HepG2 (cell line): Measurements from ENCODE around the gene MYRIP. TPM values are rescaled to one million over a fixed set of nuclear protein-coding genes. Genes with fewer than 3 reads are reported as not detected.

Source experiments
- ATAC-seq: fragments of 200-7000 bp; cut with Tn5 transposase; 3 replicates; pipeline ENCODE4 v1.9.1; 2020; ENCODE audit warnings: mild to moderate bottlenecking, moderate library complexity
- BruUV-seq: library from RNA; stranded (reverse); fragments of 400-500 nt; replicated peaks from 2 replicates; lab custom pipeline; 2021; lab: Mats Ljungman, UMichigan
- CTCF ChIA-PET: fragments of 300-600 bp; formaldehyde crosslinking; extraction: SDS; loops from one replicate; lab custom pipeline; 2021; ENCODE audit warnings: low total read pairs, inconsistent platforms, low intra/inter-chr PET ratio; lab: Yijun Ruan, JAX
- POLR2A ChIA-PET: fragments of 350-600 bp; sonication (Branson Sonifier 250); formaldehyde crosslinking; loops from one replicate; lab custom pipeline; 2020; ENCODE audit warnings: antibody characterized with exemption, inconsistent platforms; lab: Yijun Ruan, JAX
- DNase-seq: peaks from one replicate; pipeline ENCODE4 v3.0.0-alpha.2; 2015; ENCODE audit warnings: low spot score
- FAIRE-seq: peaks from 3 replicates; lab custom pipeline; 2011; peaks lifted over from hg19 to GRCh38; lab: Jason Lieb, UNC
- H2AFZ ChIP-seq: one replicate; pipeline ENCODE4 v1.6.1; 2011; ENCODE audit warnings: low read length, inconsistent platforms
- H3K27ac ChIP-seq: fragments of 300-600 bp; 3 replicates; pipeline ENCODE4 v1.8.0; 2011; ENCODE audit warnings: mixed run types, mild to moderate bottlenecking, mixed read lengths, low read length, inconsistent platforms; ENCODE audit not compliant: insufficient read depth; ENCODE audit errors: extremely low read length
- H3K27me3 ChIP-seq, 2 experiments: fragments of 200-600 bp in 1 of 2; 2 replicates in 1 of 2; 3 replicates in 1 of 2; pipeline versions ENCODE4 v1.6.0 to v1.8.0; 2011; ENCODE audit warnings: low read length in 2 of 2, mild to moderate bottlenecking in 2 of 2, moderate library complexity in 2 of 2, inconsistent platforms in 1 of 2; ENCODE audit not compliant: insufficient read depth in 2 of 2, control insufficient read depth in 1 of 2
- H3K36me3 ChIP-seq, 2 experiments: fragments of 200-600 bp in 1 of 2; replicated peaks in 1 of 2; 2 replicates in 1 of 2; 3 replicates in 1 of 2; pipeline versions ENCODE4 v1.5.1 to v1.8.0; 2011; ENCODE audit warnings: low read length in 2 of 2, inconsistent platforms in 1 of 2; ENCODE audit not compliant: insufficient read depth in 2 of 2, control insufficient read depth in 1 of 2
- H3K4me1 ChIP-seq: 2 replicates; pipeline ENCODE4 v1.5.1; 2012; ENCODE audit warnings: low read length, inconsistent platforms; ENCODE audit not compliant: insufficient read depth
- H3K4me2 ChIP-seq: 2 replicates; pipeline ENCODE4 v1.6.0; 2011; ENCODE audit warnings: low read depth, low read length, inconsistent platforms
- H3K4me3 ChIP-seq, 3 experiments: fragments of 200-600 bp in 1 of 3; sonication (generic), shearing (Covaris generic) in 1 of 3; replicated peaks in 1 of 3; 2 replicates each; pipeline ENCODE4 v1.5.1; 2011 to 2016; ENCODE audit warnings: low read length in 3 of 3, inconsistent platforms in 2 of 3, low read depth in 2 of 3, mild to moderate bottlenecking in 2 of 3, control low read depth in 1 of 3, mixed read lengths in 1 of 3; ENCODE audit not compliant: insufficient read depth in 1 of 3
- H3K79me2 ChIP-seq: one replicate; pipeline ENCODE4 v1.6.1; 2011; ENCODE audit warnings: low read length, inconsistent platforms; ENCODE audit not compliant: insufficient read depth
- H3K9ac ChIP-seq: 2 replicates; pipeline ENCODE4 v1.6.0; 2011; ENCODE audit warnings: mild to moderate bottlenecking, low read depth, low read length, inconsistent platforms; ENCODE audit not compliant: insufficient read depth
- H3K9me3 ChIP-seq: 2 replicates; pipeline ENCODE4 v1.5.1; 2012; ENCODE audit warnings: mild to moderate bottlenecking, low read length
- H4K20me1 ChIP-seq: 2 replicates; pipeline ENCODE4 v1.6.0; 2011; ENCODE audit warnings: inconsistent platforms, mild to moderate bottlenecking, low read length, moderate library complexity; ENCODE audit not compliant: insufficient read depth
- ATF7-NPFF ChIP-seq: sonication (generic); formaldehyde crosslinking; IDR thresholded peaks from 2 replicates; pipeline ENCODE4 v1.8.1; 2023; ENCODE audit warnings: mild to moderate bottlenecking, low read depth, missing genetic modification reagents, moderate library complexity
- HINFP ChIP-seq: sonication (generic); formaldehyde crosslinking; IDR thresholded peaks from 2 replicates; pipeline ENCODE4 v1.4.0; 2020; ENCODE audit warnings: low read depth, mild to moderate bottlenecking, missing genetic modification reagents
- HIVEP1 ChIP-seq: sonication (generic); formaldehyde crosslinking; IDR thresholded peaks from 2 replicates; pipeline ENCODE4 v1.4.0; 2020; ENCODE audit warnings: mild to moderate bottlenecking, missing genetic modification reagents
- HNF4A ChIP-seq: sonication (generic); formaldehyde crosslinking; IDR thresholded peaks from 2 replicates; pipeline ENCODE4 v1.4.0; 2020; ENCODE audit warnings: missing genetic modification reagents
- MAFF ChIP-seq: IDR thresholded peaks from 2 replicates; pipeline ENCODE4 v1.6.1; 2011; ENCODE audit warnings: low read depth, low read length, improper control_type of control experiment
- MAFK ChIP-seq, 2 experiments: IDR thresholded peaks in 1 of 2; conservative IDR thresholded peaks in 1 of 2; 2 replicates each; pipeline ENCODE4 v1.6.1; 2011; ENCODE audit warnings: improper control_type of control experiment in 2 of 2, low read length in 2 of 2
- POLR2AphosphoS5 ChIP-seq: IDR thresholded peaks from 2 replicates; pipeline ENCODE4 v1.6.1; 2012; ENCODE audit warnings: low read depth, low read length
- SYNCRIP ChIP-seq: fragments of 200-400 bp; formaldehyde crosslinking; IDR thresholded peaks from 2 replicates; pipeline ENCODE4 v1.6.1; 2018; ENCODE audit warnings: mild to moderate bottlenecking, low read depth, low read length; ENCODE audit not compliant: insufficient read depth
- TOPORS ChIP-seq: sonication (generic); formaldehyde crosslinking; IDR thresholded peaks from 2 replicates; pipeline ENCODE4 v1.8.0; 2023; ENCODE audit warnings: mild to moderate bottlenecking, missing genetic modification reagents
- ZNF430 ChIP-seq: sonication (generic); formaldehyde crosslinking; IDR thresholded peaks from 2 replicates; pipeline ENCODE4 v1.9.0; 2021; ENCODE audit warnings: mild to moderate bottlenecking, missing genetic modification reagents
- ZNF44 ChIP-seq: sonication (generic); formaldehyde crosslinking; IDR thresholded peaks from 2 replicates; pipeline ENCODE4 v1.5.1; 2020; ENCODE audit warnings: mild to moderate bottlenecking, missing genetic modification reagents
- ZNF563 ChIP-seq: sonication (generic); formaldehyde crosslinking; IDR thresholded peaks from 2 replicates; pipeline ENCODE4 v1.8.0; 2022; ENCODE audit warnings: mild to moderate bottlenecking, moderate library complexity, missing genetic modification reagents
- ZNF644 ChIP-seq: IDR thresholded peaks from 2 replicates; pipeline ENCODE4 v1.6.1; 2016; ENCODE audit warnings: low read depth
- ZNF883 ChIP-seq: sonication (generic); formaldehyde crosslinking; IDR thresholded peaks from 2 replicates; pipeline ENCODE4 v1.5.1; 2020; ENCODE audit warnings: mild to moderate bottlenecking, missing genetic modification reagents; ENCODE audit errors: not compliant biosample characterization
- WGBS: methylation state at CpG from one replicate; pipeline ENCODE4 v1.1.6; 2017; ENCODE audit warnings: low lambda C conversion rate; 5-methylcytosine and 5-hydroxymethylcytosine counted together
- in situ Hi-C: cut with HindIII; loops from 2 replicates; pipeline ENCODE4 v1.10.0; 2017; ENCODE audit warnings: low pct_unique_long_range_greater_than_20kb; ENCODE audit not compliant: extremely low pct_ligation_motif_present
- intact Hi-C: fragments of 100-400 bp; cut with micrococcal nuclease; formaldehyde crosslinking; loops from one replicate; pipeline ENCODE4 v1.10.0; 2022; ENCODE audit not compliant: unreplicated experiment
- polyA plus RNA-seq, 8 experiments: library from polyadenylated mRNA; depleted of rRNA in 3 of 8; stranded (reverse) in 7 of 8; unstranded in 1 of 8; fragments of >200 nt; fragmentation: Illumina TruSeq in 4 of 8; extraction: Trizol in 4 of 8; gene quantifications; 2 replicates each; pipeline versions ENCODE4 v1.2.1 to v1.2.3, GENCODE V29; 2011 to 2016; ENCODE audit warnings: low read depth in 4 of 8, missing spikeins in 1 of 8, mixed read lengths in 1 of 8; ENCODE audit not compliant: insufficient read depth in 1 of 8
- total RNA-seq, 5 experiments: library from RNA; depleted of rRNA; stranded (reverse); fragments of >200 nt; fragmentation: Illumina TruSeq; extraction: Trizol; gene quantifications; 2 replicates each; pipeline ENCODE4 v1.2.3, GENCODE V29; 2016; ENCODE audit warnings: low read depth in 1 of 5
- TF ChIP-seq, protein P1 (sequence below): sonication (generic); formaldehyde crosslinking; IDR thresholded peaks from 2 replicates; pipeline ENCODE4 v1.4.0; 2020; ENCODE audit warnings: missing genetic modification reagents, mild to moderate bottlenecking, borderline replicate concordance

The MYRIP gene
- total and polyA plus RNA-seq, 2 of the 13 experiments (the other 11 are each of a cell fraction or from before 2014, with no cell fraction given) = 0.64 to 0.84 TPM

DNA sequence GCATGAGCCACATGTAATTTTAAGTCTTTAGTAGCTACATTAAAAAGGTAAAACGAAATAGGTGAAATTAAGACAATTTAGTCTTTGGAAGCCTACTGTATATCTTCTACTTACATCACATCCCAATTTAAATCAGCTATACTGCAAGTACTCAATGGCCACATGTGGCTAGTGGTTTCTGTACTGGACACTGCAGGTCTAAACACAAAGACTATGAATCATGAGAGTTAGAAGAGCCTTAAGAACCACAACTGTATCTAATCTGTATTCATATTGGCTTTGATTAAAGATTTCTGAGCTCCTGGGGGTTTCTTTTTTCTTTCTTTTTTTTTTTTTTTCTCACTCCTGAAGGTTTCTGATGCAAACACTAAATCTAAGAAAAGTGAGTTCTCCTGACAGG, 497.8 kb downstream of the MYRIP start:
- H3K4me2 ChIP-seq = no peak overlapping the region
- no peak for DNase-seq
- H3K79me2 ChIP-seq = peaks cover 19% of the 10 kb centered on the region
- H3K4me1 ChIP-seq = peaks cover 20% of the 10 kb centered on the region
- H2AFZ ChIP-seq = no peak overlapping the region
- TF ChIP-seq ZNF430 (CRISPR knock-in tag) (no peak), HNF4A (no peak), ZNF883 (CRISPR knock-in tag) (no peak)
- POLR2A ChIA-PET = no interaction called here
- ATAC-seq = no peak
- CTCF ChIA-PET = no interaction called here
- H3K27ac ChIP-seq = no peak overlapping the region
- no peaks in the 10 kb centered on the region; the same call in 1 of the 2 replicates for H4K20me1 ChIP-seq
- WGBS = 50% methylated on average over 1 of the region's 1 CpG
- BruUV-seq = no TSS peak
- FAIRE-seq = no peak
- peaks cover 0 to 4% of the 10 kb centered on the region in 2 experiments; a peak in 2 of 5 replicates for H3K36me3 ChIP-seq
- in situ Hi-C loops = no loop called here
- intact Hi-C loops = no loop called here
- H3K4me3 ChIP-seq = no peak overlapping the region
- H3K9ac ChIP-seq = no peak overlapping the region
- H3K27me3 ChIP-seq = no peaks in the 10 kb centered on the region
- no peaks in the 10 kb centered on the region for H3K9me3 ChIP-seq

DNA sequence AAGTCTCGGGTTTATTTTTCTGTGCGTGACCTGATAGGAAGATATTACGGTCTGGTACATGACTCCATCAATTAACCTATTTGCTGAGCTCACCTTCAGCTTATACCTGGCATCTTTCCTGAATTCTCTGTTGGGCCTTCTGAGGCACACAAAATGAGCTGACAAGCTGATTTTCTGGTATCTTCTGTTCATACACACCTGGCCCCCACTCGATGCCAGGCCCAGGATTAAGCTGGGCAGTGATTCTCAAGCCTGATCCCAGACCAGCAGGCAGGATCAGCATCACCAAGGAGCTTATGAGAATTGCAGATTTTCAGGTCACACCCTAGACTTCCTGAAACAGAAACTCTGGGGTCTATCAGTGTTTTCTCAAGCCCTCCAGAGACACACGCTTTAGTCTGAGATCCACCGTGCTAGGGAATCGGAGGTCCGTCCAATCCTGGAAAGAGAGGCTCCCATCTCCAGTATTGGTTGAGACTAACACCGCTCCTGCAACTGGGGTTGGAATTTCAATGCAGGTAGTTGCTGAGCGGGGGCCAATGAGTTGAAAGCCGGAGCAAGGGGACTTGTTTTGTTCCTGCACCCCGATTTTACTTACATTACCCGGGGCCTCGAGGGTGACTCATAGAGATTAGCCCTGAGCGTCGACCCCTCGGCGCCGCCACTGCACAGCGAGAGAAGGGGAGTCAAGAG, 499.5 kb downstream of the MYRIP start:
- intact Hi-C loops = no loop called here
- peak overlapping the region; percentile 96 for H3K9ac ChIP-seq
- H3K4me2 ChIP-seq = peak overlapping the region; percentile 71
- FAIRE-seq (no peak), ATAC-seq (peak; percentile 50), DNase-seq (no peak)
- in situ Hi-C loops = no loop called here
- ChIA-PET POLR2A (interaction anchor here (0.9 to 1.6 kb wide), 9 partner anchors 9 to 891 kb away, joined by 3 to 9 read pairs (median 3); partner anchors contain the start of genes CTNNB1, RPL14 and ZNF620), CTCF (interaction anchor here (0.9 kb wide), 1 partner anchor 117 kb away, joined by 3 read pairs; no protein-coding TSS in a partner anchor)
- TSS peak; percentile 85 for BruUV-seq
- peak overlapping the region; percentile 57 for H2AFZ ChIP-seq
- H4K20me1 ChIP-seq = no peaks in the 10 kb centered on the region; the same call in 1 of the 2 replicates
- 80% methylated on average over 5 of the region's 20 CpGs for WGBS
- peaks cover 19% of the 10 kb centered on the region for H3K79me2 ChIP-seq
- H3K4me1 ChIP-seq = peaks cover 35% of the 10 kb centered on the region
- peak overlapping the region; percentile 54 to 72 (median 61) for H3K4me3 ChIP-seq
- peak overlapping the region; percentile 60 for H3K27ac ChIP-seq
- H3K9me3 ChIP-seq = no peaks in the 10 kb centered on the region
- H3K36me3 ChIP-seq = peaks cover 0 to 12% of the 10 kb centered on the region in 2 experiments; a peak in 4 of 5 replicates
- H3K27me3 ChIP-seq = no peaks in the 10 kb centered on the region
- TF ChIP-seq ATF7-NPFF (CRISPR knock-in tag) = 0 out of 2 replicates have a peak, but pooled peaks have one; percentile 25
- TF ChIP-seq, protein P1, sequence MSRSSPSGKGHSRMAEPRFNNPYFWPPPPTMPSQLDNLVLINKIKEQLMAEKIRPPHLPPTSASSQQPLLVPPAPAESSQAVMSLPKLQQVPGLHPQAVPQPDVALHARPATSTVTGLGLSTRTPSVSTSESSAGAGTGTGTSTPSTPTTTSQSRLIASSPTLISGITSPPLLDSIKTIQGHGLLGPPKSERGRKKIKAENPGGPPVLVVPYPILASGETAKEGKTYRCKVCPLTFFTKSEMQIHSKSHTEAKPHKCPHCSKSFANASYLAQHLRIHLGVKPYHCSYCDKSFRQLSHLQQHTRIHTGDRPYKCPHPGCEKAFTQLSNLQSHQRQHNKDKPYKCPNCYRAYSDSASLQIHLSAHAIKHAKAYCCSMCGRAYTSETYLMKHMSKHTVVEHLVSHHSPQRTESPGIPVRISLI (CRISPR knock-in tag) = peak; percentile 27; the same call in 1 of the 2 replicates
- TF ChIP-seq HIVEP1 (CRISPR knock-in tag) = 0 out of 2 replicates have a peak, but pooled peaks have one; percentile 5
- TF ChIP-seq HINFP (CRISPR knock-in tag) = peak; percentile 45; the same call in 1 of the 2 replicates
- TF ChIP-seq MAFK (conservative IDR thresholded peaks at IDR 0.05 in 1 of 2, IDR thresholded peaks at IDR 0.05 in 1 of 2; ENCODE audit: low read length in 2 of 2) = peak in 1 of 2 experiments; percentile 34; a peak in 1 of 4 replicates
- no peak for TF ChIP-seq TOPORS (CRISPR knock-in tag)
- no peak for TF ChIP-seq SYNCRIP
- peak; percentile 17; the same call in 1 of the 2 replicates for TF ChIP-seq ZNF563 (CRISPR knock-in tag)
- TF ChIP-seq ZNF44 = 0 out of 2 replicates have a peak, but pooled peaks have one; percentile 22
- no peak for TF ChIP-seq POLR2AphosphoS5
- 0 out of 2 replicates have a peak, but pooled peaks have one; percentile 2 for TF ChIP-seq MAFF
- TF ChIP-seq ZNF644 (CRISPR knock-in tag) = no peak
